ENCODE measurements around the gene VNN1. TPM values are rescaled to one million over a fixed set of nuclear protein-coding genes. Genes with fewer than 3 reads are reported as not detected.

VNN1 gene
- total RNA-seq, 4 donors from 2014 or later = 0.38 to 1.1 (median 0.67) TPM

DNA sequence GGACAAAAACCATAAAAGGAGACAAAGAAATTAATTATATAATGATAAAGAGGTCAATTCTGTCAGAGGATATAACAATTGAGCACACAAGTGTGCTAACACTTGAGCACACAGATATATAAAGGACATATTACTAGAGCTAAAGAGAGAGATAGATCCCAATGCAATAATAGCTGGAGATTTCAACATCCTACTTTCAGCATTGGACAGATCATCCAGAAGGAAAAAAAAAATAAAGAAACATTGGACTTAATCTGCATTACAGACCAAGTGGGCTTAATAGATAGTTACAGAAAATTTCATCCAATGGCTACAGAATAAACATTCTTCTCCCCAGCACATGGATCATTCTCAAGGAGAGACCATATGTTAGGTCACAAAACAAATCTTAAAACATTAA is 9.9 kb downstream of the VNN1 start:
- H3K9me3 ChIP-seq = no peaks in the 10 kb centered on the region
- no peaks in the 10 kb centered on the region for H3K36me3 ChIP-seq
- H3K27ac ChIP-seq = no peak overlapping the region
- H3K4me1 ChIP-seq = no peaks in the 10 kb centered on the region
- H3K27me3 ChIP-seq = no peaks in the 10 kb centered on the region
- no peak for DNase-seq (ENCODE audit: low spot score in 2 of 2)
- no peak for TF ChIP-seq POLR2A (IDR thresholded peaks at IDR 0.05)
- no peak for TF ChIP-seq POLR2AphosphoS5 (IDR thresholded peaks at IDR 0.05)
- TF ChIP-seq, protein P1, sequence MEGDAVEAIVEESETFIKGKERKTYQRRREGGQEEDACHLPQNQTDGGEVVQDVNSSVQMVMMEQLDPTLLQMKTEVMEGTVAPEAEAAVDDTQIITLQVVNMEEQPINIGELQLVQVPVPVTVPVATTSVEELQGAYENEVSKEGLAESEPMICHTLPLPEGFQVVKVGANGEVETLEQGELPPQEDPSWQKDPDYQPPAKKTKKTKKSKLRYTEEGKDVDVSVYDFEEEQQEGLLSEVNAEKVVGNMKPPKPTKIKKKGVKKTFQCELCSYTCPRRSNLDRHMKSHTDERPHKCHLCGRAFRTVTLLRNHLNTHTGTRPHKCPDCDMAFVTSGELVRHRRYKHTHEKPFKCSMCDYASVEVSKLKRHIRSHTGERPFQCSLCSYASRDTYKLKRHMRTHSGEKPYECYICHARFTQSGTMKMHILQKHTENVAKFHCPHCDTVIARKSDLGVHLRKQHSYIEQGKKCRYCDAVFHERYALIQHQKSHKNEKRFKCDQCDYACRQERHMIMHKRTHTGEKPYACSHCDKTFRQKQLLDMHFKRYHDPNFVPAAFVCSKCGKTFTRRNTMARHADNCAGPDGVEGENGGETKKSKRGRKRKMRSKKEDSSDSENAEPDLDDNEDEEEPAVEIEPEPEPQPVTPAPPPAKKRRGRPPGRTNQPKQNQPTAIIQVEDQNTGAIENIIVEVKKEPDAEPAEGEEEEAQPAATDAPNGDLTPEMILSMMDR (IDR thresholded peaks at IDR 0.05) = no peak
- no peak for TF ChIP-seq EP300 (IDR thresholded peaks at IDR 0.05)
- no peak overlapping the region for H3K4me3 ChIP-seq

DNA sequence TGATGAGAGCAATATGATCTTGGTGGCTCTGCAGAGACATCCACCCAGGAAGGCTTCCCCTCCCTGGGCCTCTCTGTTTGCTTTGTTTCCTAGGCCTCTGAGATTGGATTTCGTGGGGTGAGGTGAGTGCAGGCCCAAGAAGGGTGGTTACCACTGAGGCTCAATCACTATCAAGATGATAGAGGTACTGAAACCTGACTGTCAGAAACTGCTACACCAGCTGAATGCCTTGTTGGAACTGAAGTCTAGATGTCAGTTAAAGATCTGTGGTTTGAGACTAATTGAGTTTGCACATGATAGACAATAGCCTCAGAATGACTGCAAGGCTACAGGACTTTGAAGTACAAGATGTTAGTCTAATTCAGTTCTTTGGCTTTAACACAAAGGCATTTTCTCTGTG is 15.2 kb downstream of the VNN1 start:
- 50% methylated on average over 1 of the region's 1 CpG for WGBS
- Histone ChIP-seq H3K27me3 (no peaks in the 10 kb centered on the region), H3K4me1 (no peaks in the 10 kb centered on the region), H3K36me3 (no peaks in the 10 kb centered on the region), H3K4me3 (no peak overlapping the region), H3K27ac (no peak overlapping the region), H3K9me3 (peaks cover 4% of the 10 kb centered on the region)
- no peak for DNase-seq (ENCODE audit: low spot score in 2 of 2)
- TF ChIP-seq EP300 (IDR thresholded peaks at IDR 0.05) (no peak), POLR2AphosphoS5 (IDR thresholded peaks at IDR 0.05) (no peak), POLR2A (IDR thresholded peaks at IDR 0.05) (no peak)
- TF ChIP-seq, protein P1 (IDR thresholded peaks at IDR 0.05) = no peak

DNA sequence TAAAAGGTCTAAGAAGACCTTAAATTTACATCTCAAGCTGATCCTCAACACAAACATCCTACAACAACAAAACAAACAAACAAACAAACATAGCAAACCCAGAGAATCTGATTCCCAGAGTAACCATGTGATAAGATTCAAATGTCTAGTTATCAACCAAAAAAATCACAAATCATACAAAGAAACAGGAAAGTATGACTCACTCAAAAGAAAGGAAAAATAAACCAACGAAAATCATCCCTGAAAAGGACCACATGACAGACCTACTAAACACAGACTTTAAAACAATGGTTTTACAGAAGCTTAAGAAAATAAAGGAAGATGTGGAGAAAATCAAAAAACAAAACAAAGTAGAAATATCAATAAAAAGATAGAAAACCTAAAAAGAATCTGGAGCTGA is 18.1 kb downstream of the VNN1 start:
- no peak for DNase-seq (ENCODE audit: low spot score in 2 of 2)
- Histone ChIP-seq H3K4me3 (no peak overlapping the region), H3K27me3 (no peaks in the 10 kb centered on the region), H3K36me3 (no peaks in the 10 kb centered on the region), H3K4me1 (no peaks in the 10 kb centered on the region), H3K9me3 (peaks cover 4% of the 10 kb centered on the region), H3K27ac (no peak overlapping the region)
- TF ChIP-seq POLR2A (IDR thresholded peaks at IDR 0.05) = no peak
- no peak for TF ChIP-seq POLR2AphosphoS5 (IDR thresholded peaks at IDR 0.05)
- TF ChIP-seq, protein P1 (IDR thresholded peaks at IDR 0.05) = no peak
- 36% methylated on average over 1 of the region's 1 CpG for WGBS

DNA sequence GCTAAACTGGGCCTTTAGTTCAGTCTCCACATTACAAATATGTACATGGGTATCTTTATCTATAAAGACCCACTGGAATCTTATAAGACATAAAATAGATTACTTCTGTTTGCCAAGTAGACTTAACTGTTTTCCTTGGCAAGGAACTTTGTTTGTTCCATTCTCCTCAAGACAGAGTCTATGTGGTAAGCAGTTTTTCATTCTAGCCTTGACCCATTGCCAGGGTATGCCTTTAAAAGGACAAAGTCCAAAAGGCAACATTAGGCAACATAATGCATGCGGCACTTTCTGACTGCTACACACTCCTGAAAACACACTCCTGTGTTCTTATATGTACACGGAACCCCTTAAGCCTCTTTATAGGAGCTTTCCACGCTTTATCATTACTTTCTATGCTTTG is 20.4 kb downstream of the VNN1 start:
- H3K9me3 ChIP-seq = peaks cover 4% of the 10 kb centered on the region
- no peak overlapping the region for H3K4me3 ChIP-seq
- 57% methylated on average over 3 of the region's 3 CpGs for WGBS
- no peaks in the 10 kb centered on the region for H3K36me3 ChIP-seq
- H3K4me1 ChIP-seq = no peaks in the 10 kb centered on the region
- TF ChIP-seq POLR2A (IDR thresholded peaks at IDR 0.05) (no peak), EP300 (IDR thresholded peaks at IDR 0.05) (no peak), POLR2AphosphoS5 (IDR thresholded peaks at IDR 0.05) (no peak)
- TF ChIP-seq, protein P1 (IDR thresholded peaks at IDR 0.05) = no peak
- no peak for DNase-seq (ENCODE audit: low spot score in 2 of 2)
- H3K27me3 ChIP-seq = no peaks in the 10 kb centered on the region
- no peak overlapping the region for H3K27ac ChIP-seq

DNA sequence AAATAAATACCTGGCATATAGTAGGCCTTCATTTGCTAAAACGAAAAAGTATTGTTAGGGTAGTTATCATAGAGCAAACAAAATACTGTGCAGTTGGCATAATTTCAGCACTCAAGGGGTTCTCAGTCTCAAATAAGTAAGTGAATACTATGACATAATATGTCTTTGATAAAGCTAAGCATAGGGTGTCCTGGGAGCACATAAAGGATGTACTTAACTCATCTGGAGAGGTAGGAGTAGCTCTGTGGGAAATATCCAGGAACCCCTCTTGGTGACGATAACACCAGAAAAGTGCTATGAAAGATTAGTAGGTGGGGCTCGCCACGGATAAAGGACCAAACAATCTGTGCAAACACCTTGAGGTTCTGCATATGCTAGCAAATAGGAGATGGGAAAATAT is 23.2 kb downstream of the VNN1 start:
- peaks cover 4% of the 10 kb centered on the region for H3K9me3 ChIP-seq
- 93% methylated on average over 4 of the region's 4 CpGs for WGBS
- no peak for DNase-seq (ENCODE audit: low spot score in 2 of 2)

More for the DNA sequence above, 23.2 kb downstream of the VNN1 start:
- Histone ChIP-seq H3K27me3 (no peaks in the 10 kb centered on the region), H3K4me1 (no peaks in the 10 kb centered on the region), H3K36me3 (no peaks in the 10 kb centered on the region), H3K27ac (no peak overlapping the region), H3K4me3 (no peak overlapping the region)
- TF ChIP-seq POLR2A (IDR thresholded peaks at IDR 0.05) (no peak), EP300 (IDR thresholded peaks at IDR 0.05) (no peak), POLR2AphosphoS5 (IDR thresholded peaks at IDR 0.05) (no peak)
- TF ChIP-seq, protein P1 (IDR thresholded peaks at IDR 0.05) = no peak
